Neural progenitor cell (in vitro differentiated cells): ENCODE results near the gene HMX3. TPM values are rescaled to one million over a fixed set of nuclear protein-coding genes. Genes with fewer than 3 reads are reported as not detected.

Experiments
- DNase-seq: peaks from one replicate; pipeline ENCODE4 v3.0.0-alpha.2; 2016; ENCODE audit warnings: low spot score
- H2AFZ ChIP-seq: fragments of 200-600 bp; sonication (generic); replicated peaks from 2 replicates; pipeline ENCODE4 v1.6.1; 2016; ENCODE audit warnings: antibody characterized with exemption
- H3F3A ChIP-seq: fragments of 200-600 bp; sonication (generic); 2 replicates; pipeline ENCODE4 v1.6.1; 2016; ENCODE audit warnings: antibody characterized with exemption, low read depth
- H3K27ac ChIP-seq: fragments of 200-600 bp; sonication (generic); 2 replicates; pipeline ENCODE4 v1.5.1; 2016; ENCODE audit warnings: mild to moderate bottlenecking
- H3K27me3 ChIP-seq: fragments of 200-600 bp; sonication (generic); 2 replicates; pipeline ENCODE4 v1.6.1; 2016; ENCODE audit warnings: mild to moderate bottlenecking, moderate library complexity
- H3K36me3 ChIP-seq: fragments of 200-600 bp; sonication (generic); 2 replicates; pipeline ENCODE4 v1.5.1; 2016
- H3K4me1 ChIP-seq: fragments of 200-600 bp; sonication (generic); 2 replicates; pipeline ENCODE4 v1.6.1; 2016; ENCODE audit warnings: mixed run types
- H3K4me2 ChIP-seq: fragments of 200-600 bp; sonication (generic); 2 replicates; pipeline ENCODE4 v1.6.1; 2016
- H3K4me3 ChIP-seq: fragments of 200-600 bp; sonication (generic); 2 replicates; pipeline ENCODE4 v1.5.1; 2016
- H3K79me2 ChIP-seq: fragments of 200-600 bp; sonication (generic); 2 replicates; pipeline ENCODE4 v1.6.1; 2016; ENCODE audit warnings: low read depth
- H3K9ac ChIP-seq: fragments of 200-600 bp; sonication (generic); 2 replicates; pipeline ENCODE4 v1.6.1; 2016
- H3K9me3 ChIP-seq: fragments of 200-600 bp; sonication (generic); 2 replicates; pipeline ENCODE4 v1.5.1; 2016; ENCODE audit warnings: low read depth
- H4K20me1 ChIP-seq: fragments of 200-600 bp; sonication (generic); 2 replicates; pipeline ENCODE4 v1.6.1; 2016; ENCODE audit warnings: low read depth
- H3K27ac Mint-ChIP-seq: 3 replicates; pipeline ENCODE4 v1.8.0; 2021; ENCODE audit warnings: mixed read lengths
- H3K27me3 Mint-ChIP-seq: 2 replicates; pipeline ENCODE4 v1.8.0; 2022; ENCODE audit warnings: low read depth, mild to moderate bottlenecking, inconsistent platforms, moderate library complexity, mixed read lengths; ENCODE audit not compliant: insufficient read depth
- H3K36me3 Mint-ChIP-seq: 3 replicates; pipeline ENCODE4 v1.8.0; 2021; ENCODE audit warnings: mixed read lengths
- H3K4me1 Mint-ChIP-seq: 3 replicates; pipeline ENCODE4 v1.8.0; 2021; ENCODE audit warnings: mixed read lengths
- H3K4me3 Mint-ChIP-seq: 3 replicates; pipeline ENCODE4 v1.8.0; 2021; ENCODE audit warnings: mild to moderate bottlenecking, moderate library complexity, mixed read lengths
- H3K9me3 Mint-ChIP-seq: 3 replicates; pipeline ENCODE4 v1.8.0; 2020; ENCODE audit warnings: mixed read lengths
- CTCF ChIP-seq: fragments of 200-600 bp; sonication (generic); IDR thresholded peaks from 2 replicates; pipeline ENCODE4 v1.5.1; 2017; ENCODE audit warnings: antibody characterized with exemption, mild to moderate bottlenecking
- EZH2 ChIP-seq: fragments of 200-600 bp; sonication (generic); IDR thresholded peaks from 2 replicates; pipeline ENCODE4 v1.6.1; 2017; ENCODE audit warnings: antibody characterized with exemption, mild to moderate bottlenecking, moderate library complexity
- EZH2phosphoT487 ChIP-seq: fragments of 200-600 bp; sonication (generic); IDR thresholded peaks from 2 replicates; pipeline ENCODE4 v1.6.1; 2017; ENCODE audit warnings: antibody characterized with exemption
- total RNA-seq: library from RNA; depleted of rRNA; stranded (reverse); fragments of >200 nt; gene quantifications from 2 replicates; pipeline ENCODE4 v1.2.3, GENCODE V29; 2015; ENCODE audit warnings: low replicate concordance

HMX3 gene
- total RNA-seq, 1 donor from 2014 or later: not detected

GRCh38 chr10:123087786-123088185 is 48.0 kb upstream of the HMX3 start:
- DNase-seq: no peak
- H3K27me3 Mint-ChIP-seq: no peaks in the 10 kb centered on the region
- Histone ChIP-seq H3K9ac (no peak overlapping the region), H3K27ac (no peak overlapping the region), H3F3A (no peaks in the 10 kb centered on the region), H3K9me3 (no peaks in the 10 kb centered on the region), H4K20me1 (no peaks in the 10 kb centered on the region), H2AFZ (no peak overlapping the region), H3K4me2 (no peak overlapping the region), H3K4me1 (peaks cover 9% of the 10 kb centered on the region), H3K36me3 (no peaks in the 10 kb centered on the region), H3K79me2 (no peaks in the 10 kb centered on the region), H3K27me3 (no peaks in the 10 kb centered on the region), H3K4me3 (no peak overlapping the region)
- no peak overlapping the region for H3K4me3 Mint-ChIP-seq
- no peaks in the 10 kb centered on the region for H3K36me3 Mint-ChIP-seq
- H3K4me1 Mint-ChIP-seq: peaks cover 3% of the 10 kb centered on the region
- H3K27ac Mint-ChIP-seq: no peak overlapping the region
- TF ChIP-seq EZH2 (no peak), CTCF (no peak), EZH2phosphoT487 (no peak)
- no peaks in the 10 kb centered on the region for H3K9me3 Mint-ChIP-seq

GRCh38 chr10:123092635-123093414 is 42.9 kb upstream of the HMX3 start:
- Mint-ChIP-seq H3K27ac (no peak overlapping the region), H3K4me1 (no peaks in the 10 kb centered on the region), H3K4me3 (no peak overlapping the region), H3K36me3 (no peaks in the 10 kb centered on the region), H3K27me3 (peaks cover 4% of the 10 kb centered on the region), H3K9me3 (no peaks in the 10 kb centered on the region)
- H3K79me2 ChIP-seq: no peaks in the 10 kb centered on the region
- no peaks in the 10 kb centered on the region for H4K20me1 ChIP-seq
- H3K4me1 ChIP-seq: no peaks in the 10 kb centered on the region
- no peaks in the 10 kb centered on the region for H3F3A ChIP-seq
- no peaks in the 10 kb centered on the region for H3K27me3 ChIP-seq
- H3K27ac ChIP-seq: no peak overlapping the region
- DNase-seq: no peak
- no peak overlapping the region for H3K9ac ChIP-seq
- TF ChIP-seq EZH2 (no peak), EZH2phosphoT487 (no peak)
- H3K4me2 ChIP-seq: no peak overlapping the region
- no peak overlapping the region for H2AFZ ChIP-seq
- H3K4me3 ChIP-seq: no peak overlapping the region
- H3K9me3 ChIP-seq: no peaks in the 10 kb centered on the region
- no peaks in the 10 kb centered on the region for H3K36me3 ChIP-seq

GRCh38 chr10:123093489-123093888 is 42.3 kb upstream of the HMX3 start:
- Histone ChIP-seq H3K27ac (no peak overlapping the region), H3K27me3 (no peaks in the 10 kb centered on the region), H3K79me2 (no peaks in the 10 kb centered on the region), H3F3A (no peaks in the 10 kb centered on the region), H3K36me3 (no peaks in the 10 kb centered on the region), H3K9me3 (no peaks in the 10 kb centered on the region), H4K20me1 (no peaks in the 10 kb centered on the region), H3K4me3 (no peak overlapping the region), H3K9ac (no peak overlapping the region), H3K4me2 (no peak overlapping the region), H2AFZ (no peak overlapping the region), H3K4me1 (no peaks in the 10 kb centered on the region)
- TF ChIP-seq EZH2phosphoT487 (no peak), EZH2 (no peak), CTCF (no peak)
- Mint-ChIP-seq H3K27me3 (peaks cover 4% of the 10 kb centered on the region), H3K4me3 (no peak overlapping the region), H3K36me3 (no peaks in the 10 kb centered on the region), H3K4me1 (no peaks in the 10 kb centered on the region), H3K9me3 (no peaks in the 10 kb centered on the region), H3K27ac (no peak overlapping the region)
- DNase-seq: peak; percentile 21

GRCh38 chr10:123096452-123096851 is 39.3 kb upstream of the HMX3 start:
- no peak for TF ChIP-seq EZH2
- no peak for TF ChIP-seq EZH2phosphoT487
- TF ChIP-seq CTCF: no peak
- no peaks in the 10 kb centered on the region for H3K36me3 ChIP-seq
- H3K4me3 ChIP-seq: no peak overlapping the region
- H3K27ac Mint-ChIP-seq: no peak overlapping the region
- no peak overlapping the region for H3K4me3 Mint-ChIP-seq
- DNase-seq: no peak
- H3K79me2 ChIP-seq: no peaks in the 10 kb centered on the region
- H3K36me3 Mint-ChIP-seq: no peaks in the 10 kb centered on the region
- H3K4me2 ChIP-seq: no peak overlapping the region
- no peaks in the 10 kb centered on the region for H4K20me1 ChIP-seq
- no peaks in the 10 kb centered on the region for H3K4me1 Mint-ChIP-seq
- no peaks in the 10 kb centered on the region for H3K9me3 Mint-ChIP-seq
- no peaks in the 10 kb centered on the region for H3K9me3 ChIP-seq
- no peak overlapping the region for H2AFZ ChIP-seq
- H3K27ac ChIP-seq: no peak overlapping the region
- H3K27me3 ChIP-seq: no peaks in the 10 kb centered on the region
- no peaks in the 10 kb centered on the region for H3F3A ChIP-seq
- H3K4me1 ChIP-seq: no peaks in the 10 kb centered on the region
- peaks cover 8% of the 10 kb centered on the region for H3K27me3 Mint-ChIP-seq
- no peak overlapping the region for H3K9ac ChIP-seq
